K562 (cell line): ENCODE data around the gene RPLP2. TPM values are rescaled to one million over a fixed set of nuclear protein-coding genes. Genes with fewer than 3 reads are reported as not detected.

Experiments
- BCL6 ChIP-seq: fragments of 250-450 bp; sonication (Bioruptor Pico); IDR thresholded peaks from 2 replicates; pipeline ENCODE4 v1.4.0; 2020
- CREB5 ChIP-seq: fragments of 250-450 bp; sonication (Bioruptor Pico); IDR thresholded peaks from 2 replicates; pipeline ENCODE4 v1.5.0; 2020; ENCODE audit warnings: mild to moderate bottlenecking
- GABPA ChIP-seq: fragments of 200-800 bp; sonication (Bioruptor generic); conservative IDR thresholded peaks from 2 replicates; pipeline ENCODE4 v1.6.1; 2016; ENCODE audit warnings: low read depth, missing genetic modification characterization, missing compliant biosample characterization
- HNRNPH1 ChIP-seq: fragments of 200-400 bp; formaldehyde crosslinking; optimal IDR thresholded peaks from 2 replicates; pipeline ENCODE3; 2017; ENCODE audit warnings: low read depth, mild to moderate bottlenecking, low read length, moderate library complexity
- MAX ChIP-seq: sonication (generic); formaldehyde crosslinking; IDR thresholded peaks from 2 replicates; pipeline ENCODE4 v1.9.0; 2022; ENCODE audit warnings: mild to moderate bottlenecking, missing genetic modification reagents
- MYNN ChIP-seq, 2 experiments: sonication (generic); formaldehyde crosslinking in 1 of 2; IDR thresholded peaks; 2 replicates each; pipeline versions ENCODE4 v1.5.0 to v1.6.1; 2016 to 2020; ENCODE audit warnings: antibody characterized with exemption in 1 of 2, missing genetic modification reagents in 1 of 2
- NEUROD1 ChIP-seq: fragments of 150-350 bp; IDR thresholded peaks from 2 replicates; pipeline ENCODE4 v1.6.1; 2014; ENCODE audit warnings: borderline replicate concordance, low read length, low read depth; ENCODE audit not compliant: partially characterized antibody
- NR3C1 ChIP-seq: sonication (generic); formaldehyde crosslinking; IDR thresholded peaks from 2 replicates; pipeline ENCODE4 v1.8.1; 2022; ENCODE audit warnings: missing genetic modification reagents
- NUFIP1 ChIP-seq: fragments of 450-650 bp; IDR thresholded peaks from 2 replicates; pipeline ENCODE4 v1.6.1; 2018; ENCODE audit not compliant: partially characterized antibody
- POLR2B ChIP-seq: fragments of 450-650 bp; IDR thresholded peaks from 2 replicates; pipeline ENCODE4 v1.6.1; 2018; ENCODE audit warnings: low read depth; ENCODE audit not compliant: partially characterized antibody
- POLR2G ChIP-seq: fragments of 200-400 bp; formaldehyde crosslinking; IDR thresholded peaks from 2 replicates; pipeline ENCODE4 v1.6.1; 2017; ENCODE audit warnings: low read depth, mild to moderate bottlenecking, antibody characterized with exemption, low read length, moderate library complexity
- POU5F1 ChIP-seq: fragments of 150-350 bp; IDR thresholded peaks from 2 replicates; pipeline ENCODE4 v1.6.1; 2014; ENCODE audit warnings: borderline replicate concordance, low read length, low read depth, mild to moderate bottlenecking; ENCODE audit not compliant: partially characterized antibody
- RBFOX2 ChIP-seq: fragments of 200-400 bp; formaldehyde crosslinking; IDR thresholded peaks from 2 replicates; pipeline ENCODE4 v1.6.1; 2017; ENCODE audit warnings: low read depth, mild to moderate bottlenecking, low read length, moderate library complexity
- RBM39 ChIP-seq: fragments of 200-400 bp; formaldehyde crosslinking; optimal IDR thresholded peaks from 2 replicates; pipeline ENCODE3; 2018; ENCODE audit warnings: low read depth, low read length
- RUNX1 ChIP-seq: sonication (generic); IDR thresholded peaks from 2 replicates; pipeline ENCODE4 v1.6.1; 2016; ENCODE audit warnings: antibody characterized with exemption, low read depth
- SFPQ ChIP-seq: fragments of 200-400 bp; formaldehyde crosslinking; IDR thresholded peaks from 2 replicates; pipeline ENCODE4 v1.6.1; 2017; ENCODE audit warnings: mild to moderate bottlenecking, low read depth, low read length, moderate library complexity
- SLC30A9 ChIP-seq: fragments of 250-450 bp; sonication (Bioruptor Pico); IDR thresholded peaks from 2 replicates; pipeline ENCODE4 v1.8.0; 2022; ENCODE audit warnings: mild to moderate bottlenecking, moderate library complexity
- STAG1 ChIP-seq: sonication (generic); formaldehyde crosslinking; IDR thresholded peaks from 2 replicates; pipeline ENCODE4 v1.5.0; 2020; ENCODE audit warnings: missing genetic modification reagents, borderline replicate concordance
- ZKSCAN3 ChIP-seq: fragments of 250-450 bp; sonication (Bioruptor Pico); IDR thresholded peaks from 2 replicates; pipeline ENCODE4 v1.4.0; 2020
- ZNF311 ChIP-seq: fragments of 250-450 bp; sonication (Bioruptor Pico); IDR thresholded peaks from 2 replicates; pipeline ENCODE4 v1.4.0; 2020; ENCODE audit warnings: mild to moderate bottlenecking, moderate library complexity
- ZNF507 ChIP-seq: conservative IDR thresholded peaks from 2 replicates; pipeline ENCODE4 v1.6.1; 2017; ENCODE audit warnings: missing genetic modification characterization, missing compliant biosample characterization
- ZNF785 ChIP-seq: fragments of 250-450 bp; sonication (Bioruptor Pico); IDR thresholded peaks from 2 replicates; pipeline ENCODE4 v1.4.0; 2020; ENCODE audit warnings: mild to moderate bottlenecking
- polyA plus RNA-seq, 8 experiments: library from polyadenylated mRNA; depleted of rRNA in 4 of 8; stranded (reverse) in 5 of 8; unstranded in 3 of 8; fragments of >200 nt; fragmentation: Nextera tagmentation in 2 of 8; fragmentation: Illumina TruSeq in 1 of 8; extraction: Ambion mirVana in 2 of 8; extraction: Trizol in 1 of 8; gene quantifications; 2 replicates each; pipeline versions ENCODE4 v1.2.1 to v1.2.3, GENCODE V29; 2011 to 2014; ENCODE audit warnings: inconsistent platforms in 1 of 8, missing spikeins in 1 of 8
- total RNA-seq, 7 experiments: library from RNA; depleted of rRNA in 6 of 7; stranded (reverse); fragments of >200 nt in 6 of 7; fragmentation: Illumina TruSeq in 2 of 7; extraction: Trizol in 2 of 7; gene quantifications; 2 replicates each; pipeline versions ENCODE4 v1.2.1 to v1.2.3, GENCODE V29; 2011 to 2021; ENCODE audit warnings: low replicate concordance in 1 of 7

The RPLP2 gene
- total and polyA plus RNA-seq, 9 of the 15 experiments (the other 6 are each of a cell fraction or from before 2014, with no cell fraction given): 528 to 3,807 (median 1,633) TPM

GRCh38 chr11:813456-814096 is 3.8 kb downstream of the RPLP2 start (continued):
- TF ChIP-seq HNRNPH1: no peak
- no peak for TF ChIP-seq SLC30A9 (CRISPR knock-in tag)
- no peak for TF ChIP-seq GABPA (tag)
- TF ChIP-seq NUFIP1: no peak
- TF ChIP-seq POLR2G: peak; percentile 80
- 0 out of 2 replicates have a peak, but pooled peaks have one; percentile 14 for TF ChIP-seq RUNX1
- TF ChIP-seq RBFOX2: peak; percentile 71
- TF ChIP-seq NEUROD1: no peak
- TF ChIP-seq ZKSCAN3: no peak
- no peak for TF ChIP-seq RBM39
- peak; percentile 26; the same call in 1 of the 2 replicates for TF ChIP-seq MYNN (IDR thresholded peaks at IDR 0.05)
- no peak for TF ChIP-seq MYNN (CRISPR knock-in tag; IDR thresholded peaks at IDR 0.05)
- TF ChIP-seq CREB5 (CRISPR knock-in tag): no peak
- no peak for TF ChIP-seq BCL6 (CRISPR knock-in tag)
- no peak for TF ChIP-seq POU5F1
- no peak for TF ChIP-seq ZNF507 (tag)
- TF ChIP-seq POLR2B: peak; percentile 71
- peak; percentile 90 for TF ChIP-seq MAX (CRISPR knock-in tag)
- no peak for TF ChIP-seq ZNF311 (CRISPR knock-in tag)
- no peak for TF ChIP-seq NR3C1 (CRISPR knock-in tag)
- TF ChIP-seq STAG1: no peak
- no peak for TF ChIP-seq ZNF785 (CRISPR knock-in tag)
- TF ChIP-seq SFPQ: no peak
